Astrocyte (in vitro differentiated cells and primary cell): ENCODE results near the gene PRDM15. TPM values are rescaled to one million over a fixed set of nuclear protein-coding genes. Genes with fewer than 3 reads are reported as not detected.

ENCODE experiments used
- DNase-seq: peaks from one replicate; pipeline ENCODE4 v3.0.0-alpha.2; 2010; ENCODE audit warnings: low read depth
- FAIRE-seq: peaks from 2 replicates; lab custom pipeline; 2011; peaks lifted over from hg19 to GRCh38; lab: Jason Lieb, UNC
- H2AFZ ChIP-seq: 2 replicates; pipeline ENCODE4 v1.6.0; 2012; ENCODE audit warnings: low read depth, low read length, inconsistent platforms
- H3K27ac ChIP-seq: 2 replicates; pipeline ENCODE4 v1.5.1; 2011; ENCODE audit warnings: low read depth, low read length, inconsistent platforms
- H3K27me3 ChIP-seq: 2 replicates; pipeline ENCODE4 v1.6.0; 2011; ENCODE audit warnings: low read length, inconsistent platforms; ENCODE audit not compliant: insufficient read depth
- H3K36me3 ChIP-seq: 2 replicates; pipeline ENCODE4 v1.5.1; 2011; ENCODE audit warnings: low read length, inconsistent platforms; ENCODE audit not compliant: insufficient read depth
- H3K4me1 ChIP-seq: 2 replicates; pipeline ENCODE4 v1.5.1; 2011; ENCODE audit warnings: low read length, inconsistent platforms; ENCODE audit not compliant: insufficient read depth
- H3K4me2 ChIP-seq: 2 replicates; pipeline ENCODE4 v1.6.0; 2012; ENCODE audit warnings: low read length, inconsistent platforms
- H3K4me3 ChIP-seq: 2 replicates; pipeline ENCODE4 v1.5.1; 2011; ENCODE audit warnings: low read depth, mild to moderate bottlenecking, low read length, inconsistent platforms; ENCODE audit not compliant: insufficient read depth
- H3K79me2 ChIP-seq: 2 replicates; pipeline ENCODE4 v1.6.0; 2012; ENCODE audit warnings: mild to moderate bottlenecking, low read length, inconsistent platforms; ENCODE audit not compliant: insufficient read depth
- H3K9ac ChIP-seq: 2 replicates; pipeline ENCODE4 v1.6.0; 2012; ENCODE audit warnings: mild to moderate bottlenecking, low read length, inconsistent platforms
- H3K9me3 ChIP-seq: 2 replicates; pipeline ENCODE4 v1.5.1; 2012; ENCODE audit warnings: low read depth, mild to moderate bottlenecking, low read length, inconsistent platforms; ENCODE audit not compliant: insufficient read depth
- H4K20me1 ChIP-seq: 2 replicates; pipeline ENCODE4 v1.6.0; 2012; ENCODE audit warnings: low read length, inconsistent platforms; ENCODE audit not compliant: insufficient read depth
- H3K27ac Mint-ChIP-seq: one replicate; pipeline ENCODE4 v1.8.0; 2021; ENCODE audit warnings: mild to moderate bottlenecking, mixed read lengths; ENCODE audit not compliant: unreplicated experiment
- H3K27me3 Mint-ChIP-seq: one replicate; pipeline ENCODE4 v1.8.0; 2021; ENCODE audit warnings: low read depth, mixed read lengths; ENCODE audit not compliant: unreplicated experiment
- H3K36me3 Mint-ChIP-seq: one replicate; pipeline ENCODE4 v1.8.0; 2021; ENCODE audit warnings: low read depth, mixed read lengths; ENCODE audit not compliant: unreplicated experiment
- H3K4me1 Mint-ChIP-seq: one replicate; pipeline ENCODE4 v1.8.0; 2021; ENCODE audit warnings: low read depth, mixed read lengths; ENCODE audit not compliant: unreplicated experiment
- H3K4me3 Mint-ChIP-seq: one replicate; pipeline ENCODE4 v1.8.0; 2021; ENCODE audit warnings: mild to moderate bottlenecking, moderate library complexity, mixed read lengths; ENCODE audit not compliant: unreplicated experiment
- H3K9me3 Mint-ChIP-seq: one replicate; pipeline ENCODE4 v1.8.0; 2021; ENCODE audit warnings: mild to moderate bottlenecking, mixed read lengths; ENCODE audit not compliant: unreplicated experiment
- EZH2 ChIP-seq: IDR thresholded peaks from 2 replicates; pipeline ENCODE4 v1.6.1; 2012; ENCODE audit warnings: mild to moderate bottlenecking, low read length, inconsistent platforms; ENCODE audit not compliant: insufficient read depth
- total RNA-seq: library from RNA; stranded (reverse); gene quantifications from 2 replicates; pipeline ENCODE4 v1.2.1, GENCODE V29; 2021
- TF ChIP-seq, protein P1 (sequence below): IDR thresholded peaks from 2 replicates; pipeline ENCODE4 v1.5.1; 2011; ENCODE audit warnings: low read depth, mild to moderate bottlenecking, inconsistent platforms, low read length, moderate library complexity; ENCODE audit not compliant: insufficient read depth

Gene PRDM15
- total RNA-seq, 1 donor from 2014 or later, result 6.8 TPM

GRCh38 chr21:41861255-41861654 is 17.9 kb downstream of the PRDM15 start:
- Mint-ChIP-seq H3K27ac (no peak overlapping the region), H3K27me3 (no peaks in the 10 kb centered on the region)
- TF ChIP-seq, protein P1, sequence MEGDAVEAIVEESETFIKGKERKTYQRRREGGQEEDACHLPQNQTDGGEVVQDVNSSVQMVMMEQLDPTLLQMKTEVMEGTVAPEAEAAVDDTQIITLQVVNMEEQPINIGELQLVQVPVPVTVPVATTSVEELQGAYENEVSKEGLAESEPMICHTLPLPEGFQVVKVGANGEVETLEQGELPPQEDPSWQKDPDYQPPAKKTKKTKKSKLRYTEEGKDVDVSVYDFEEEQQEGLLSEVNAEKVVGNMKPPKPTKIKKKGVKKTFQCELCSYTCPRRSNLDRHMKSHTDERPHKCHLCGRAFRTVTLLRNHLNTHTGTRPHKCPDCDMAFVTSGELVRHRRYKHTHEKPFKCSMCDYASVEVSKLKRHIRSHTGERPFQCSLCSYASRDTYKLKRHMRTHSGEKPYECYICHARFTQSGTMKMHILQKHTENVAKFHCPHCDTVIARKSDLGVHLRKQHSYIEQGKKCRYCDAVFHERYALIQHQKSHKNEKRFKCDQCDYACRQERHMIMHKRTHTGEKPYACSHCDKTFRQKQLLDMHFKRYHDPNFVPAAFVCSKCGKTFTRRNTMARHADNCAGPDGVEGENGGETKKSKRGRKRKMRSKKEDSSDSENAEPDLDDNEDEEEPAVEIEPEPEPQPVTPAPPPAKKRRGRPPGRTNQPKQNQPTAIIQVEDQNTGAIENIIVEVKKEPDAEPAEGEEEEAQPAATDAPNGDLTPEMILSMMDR, result no peak
- TF ChIP-seq EZH2, result no peak

DNA sequence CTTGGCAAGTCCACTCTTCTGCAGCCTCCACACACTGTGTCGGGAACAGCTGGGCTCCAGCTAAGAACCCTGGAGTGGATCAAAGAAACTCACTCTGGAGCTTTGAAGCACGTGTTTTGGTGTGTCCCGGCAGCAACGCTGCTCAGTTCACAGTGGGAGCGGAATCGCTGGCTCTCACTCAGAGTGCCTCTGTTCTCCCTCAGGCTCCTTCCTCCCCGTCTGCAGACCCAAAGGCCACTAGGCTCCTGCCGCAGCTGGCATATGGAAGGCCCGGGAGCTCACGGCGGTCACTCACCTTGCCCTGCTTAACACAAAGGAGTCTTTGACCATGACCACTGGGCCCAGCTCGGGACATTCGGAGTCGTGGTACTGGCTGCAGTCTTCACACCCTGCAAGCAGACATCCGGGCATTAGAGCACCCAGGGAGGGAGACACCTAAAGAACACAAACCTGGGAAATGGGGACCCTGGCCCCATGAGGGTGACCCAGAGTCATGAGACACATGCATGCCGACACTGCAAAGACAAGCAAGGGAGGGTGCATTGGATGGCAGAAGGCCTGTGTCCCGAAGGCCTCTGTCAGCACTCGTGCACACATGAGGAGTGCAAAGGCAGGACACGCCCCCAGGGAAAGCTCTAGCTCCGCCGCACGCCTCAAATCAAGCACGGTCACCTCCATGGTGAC is 19.7 kb downstream of the PRDM15 start:
- peaks cover 5% of the 10 kb centered on the region for H3K36me3 ChIP-seq
- no peaks in the 10 kb centered on the region for H3K9me3 Mint-ChIP-seq
- no peak for FAIRE-seq

More at GRCh38 chr21:41861255-41861654, 17.9 kb downstream of the PRDM15 start:
- no peak overlapping the region for H3K27ac ChIP-seq
- no peak overlapping the region for H3K4me2 ChIP-seq
- Mint-ChIP-seq H3K36me3 (peaks cover 8% of the 10 kb centered on the region), H3K4me1 (peaks cover 5% of the 10 kb centered on the region), H3K9me3 (no peaks in the 10 kb centered on the region), H3K4me3 (no peak overlapping the region)
- H2AFZ ChIP-seq, result no peak overlapping the region
- no peak for FAIRE-seq
- peaks cover 13% of the 10 kb centered on the region for H3K4me1 ChIP-seq
- H3K27me3 ChIP-seq, result no peaks in the 10 kb centered on the region
- no peaks in the 10 kb centered on the region for H3K9me3 ChIP-seq
- H3K9ac ChIP-seq, result no peak overlapping the region
- H4K20me1 ChIP-seq, result peaks cover 34% of the 10 kb centered on the region
- peaks cover 21% of the 10 kb centered on the region for H3K79me2 ChIP-seq
- H3K4me3 ChIP-seq, result no peak overlapping the region
- H3K36me3 ChIP-seq, result peaks cover 5% of the 10 kb centered on the region
- no peak for DNase-seq

More for the DNA sequence above, 19.7 kb downstream of the PRDM15 start:
- H3K4me3 Mint-ChIP-seq, result no peak overlapping the region
- TF ChIP-seq, protein P1, result no peak
- no peak for TF ChIP-seq EZH2
- Histone ChIP-seq H3K27me3 (no peaks in the 10 kb centered on the region), H3K9me3 (no peaks in the 10 kb centered on the region), H4K20me1 (peaks cover 23% of the 10 kb centered on the region), H3K9ac (no peak overlapping the region), H3K4me1 (peaks cover 13% of the 10 kb centered on the region), H3K79me2 (peaks cover 12% of the 10 kb centered on the region), H3K27ac (no peak overlapping the region), H3K4me3 (no peak overlapping the region), H2AFZ (no peak overlapping the region), H3K4me2 (no peak overlapping the region)
- peaks cover 12% of the 10 kb centered on the region for H3K36me3 Mint-ChIP-seq
- no peak for DNase-seq
- H3K27me3 Mint-ChIP-seq, result no peaks in the 10 kb centered on the region
- H3K4me1 Mint-ChIP-seq, result peaks cover 5% of the 10 kb centered on the region
- H3K27ac Mint-ChIP-seq, result no peak overlapping the region
